HCT116 (cell line): ENCODE measurements around the gene BOC. TPM values are rescaled to one million over a fixed set of nuclear protein-coding genes. Genes with fewer than 3 reads are reported as not detected.

Experiments
- ATAC-seq: fragments of 200-7000 bp; cut with Tn5 transposase; 2 replicates; pipeline ENCODE4 v1.9.1; 2020; ENCODE audit warnings: mild to moderate bottlenecking, moderate library complexity
- BruUV-seq: library from RNA; stranded (reverse); fragments of 400-500 nt; replicated peaks from 2 replicates; lab custom pipeline; 2021; lab: Mats Ljungman, UMichigan
- CTCF ChIA-PET: fragments of 300-600 bp; sonication (Branson Sonifier 250); formaldehyde crosslinking; loops from one replicate; lab custom pipeline; 2021; ENCODE audit warnings: antibody characterized with exemption; lab: Charles Lee
- POLR2A ChIA-PET: fragments of 300-600, 350-600 bp; sonication (Branson Sonifier 250); formaldehyde crosslinking; loops from one replicate; lab custom pipeline; 2021; ENCODE audit warnings: antibody characterized with exemption; lab: Charles Lee
- RAD21 ChIA-PET, 2 experiments: fragments of 300-600 bp; sonication (Branson Sonifier 250); formaldehyde crosslinking; loops; one replicate each; lab custom pipeline; 2023; ENCODE audit warnings: low total read pairs in 2 of 2; ENCODE audit not compliant: uncharacterized antibody in 2 of 2, unreplicated experiment in 2 of 2, low non-redundant PET in 1 of 2; lab: Charles Lee
- DNase-seq: peaks from one replicate; pipeline ENCODE4 v3.0.0-alpha.2; 2010; ENCODE audit warnings: low read depth, low spot score
- H2AFZ ChIP-seq: fragments of 200-600 bp; shearing (Covaris generic), sonication (generic); 2 replicates; pipeline ENCODE4 v1.6.1; 2017; ENCODE audit warnings: low read depth, mixed run types, mixed read lengths, antibody characterized with exemption, low read length; ENCODE audit not compliant: poor library complexity, severe bottlenecking
- H3K27ac ChIP-seq: 2 replicates; pipeline ENCODE4 v1.5.1; 2012; ENCODE audit warnings: low read depth, low read length
- H3K27me3 ChIP-seq: fragments of 200-600 bp; sonication (generic); 2 replicates; pipeline ENCODE4 v1.6.1; 2016; ENCODE audit warnings: mixed run types, low read length, mixed read lengths; ENCODE audit not compliant: insufficient read depth
- H3K36me3 ChIP-seq, 2 experiments: fragments of 200-500 bp in 1 of 2; fragments of 200-600 bp in 1 of 2; sonication (Bioruptor generic) in 1 of 2; sonication (generic) in 1 of 2; 2 replicates each; pipeline versions ENCODE4 v1.5.1 to v1.6.1; 2014 to 2016; ENCODE audit warnings: low read length in 2 of 2, inconsistent platforms in 1 of 2, mixed read lengths in 1 of 2, mixed run types in 1 of 2; ENCODE audit not compliant: insufficient read depth in 2 of 2, control insufficient read depth in 1 of 2
- H3K4me1 ChIP-seq, 2 experiments: fragments of 200-600 bp in 1 of 2; sonication (generic) in 1 of 2; 2 replicates each; pipeline versions ENCODE4 v1.5.1 to v1.6.1; 2012 to 2017; ENCODE audit warnings: low read length in 2 of 2, inconsistent platforms in 1 of 2, mild to moderate bottlenecking in 1 of 2, mixed read lengths in 1 of 2, mixed run types in 1 of 2, moderate library complexity in 1 of 2; ENCODE audit not compliant: insufficient read depth in 2 of 2, control insufficient read depth in 1 of 2
- H3K4me2 ChIP-seq: fragments of 200-600 bp; sonication (generic); 2 replicates; pipeline ENCODE4 v1.6.1; 2017; ENCODE audit warnings: mixed run types, low read length, mixed read lengths
- H3K4me3 ChIP-seq, 2 experiments: fragments of 200-600 bp in 1 of 2; sonication (generic) in 1 of 2; replicated peaks in 1 of 2; 2 replicates each; pipeline ENCODE4 v1.5.1; 2011 to 2016; ENCODE audit warnings: low read length in 2 of 2, control low read depth in 1 of 2, low read depth in 1 of 2, mild to moderate bottlenecking in 1 of 2, mixed read lengths in 1 of 2, mixed run types in 1 of 2
- H3K79me2 ChIP-seq: fragments of 200-600 bp; sonication (generic); 2 replicates; pipeline ENCODE4 v1.6.1; 2017; ENCODE audit warnings: mild to moderate bottlenecking, mixed run types, low read length, moderate library complexity, mixed read lengths; ENCODE audit not compliant: insufficient read depth
- H3K9ac ChIP-seq: fragments of 200-600 bp; sonication (generic); 2 replicates; pipeline ENCODE4 v1.6.1; 2016; ENCODE audit warnings: low read length, mixed read lengths
- H3K9me2 ChIP-seq: fragments of 200-600 bp; sonication (generic), shearing (Covaris generic); 2 replicates; pipeline ENCODE4 v1.6.1; 2017; ENCODE audit warnings: mixed run types, mild to moderate bottlenecking, moderate library complexity; ENCODE audit not compliant: insufficient read depth
- H3K9me3 ChIP-seq, 2 experiments: fragments of 200-500 bp in 1 of 2; fragments of 200-600 bp in 1 of 2; sonication (Bioruptor generic) in 1 of 2; sonication (generic) in 1 of 2; 2 replicates each; pipeline ENCODE4 v1.6.1; 2014 to 2017; ENCODE audit warnings: low read length in 2 of 2, mixed read lengths in 2 of 2, inconsistent platforms in 1 of 2, low read depth in 1 of 2, mild to moderate bottlenecking in 1 of 2, mixed run types in 1 of 2, moderate library complexity in 1 of 2; ENCODE audit not compliant: control insufficient read depth in 1 of 2, insufficient read depth in 1 of 2
- H4K20me1 ChIP-seq: fragments of 200-600 bp; sonication (generic), shearing (Covaris generic); 2 replicates; pipeline ENCODE4 v1.6.1; 2017; ENCODE audit warnings: mixed run types, mild to moderate bottlenecking, moderate library complexity; ENCODE audit not compliant: insufficient read depth
- CBX3 ChIP-seq: IDR thresholded peaks from 2 replicates; pipeline ENCODE4 v1.6.1; 2012; ENCODE audit warnings: low read depth
- CEBPB ChIP-seq: IDR thresholded peaks from 2 replicates; pipeline ENCODE4 v1.6.1; 2012; ENCODE audit warnings: low read depth
- CTCF ChIP-seq, 3 experiments: fragments of 200-600 bp in 1 of 3; sonication (generic) in 1 of 3; IDR thresholded peaks in 2 of 3; conservative IDR thresholded peaks in 1 of 3; 2 replicates each; pipeline ENCODE4 v1.5.1; 2012 to 2017; ENCODE audit warnings: low read depth in 2 of 3, low read length in 2 of 3, antibody characterized with exemption in 1 of 3, borderline replicate concordance in 1 of 3, control low read depth in 1 of 3, mild to moderate bottlenecking in 1 of 3, mixed read lengths in 1 of 3, mixed run types in 1 of 3, moderate library complexity in 1 of 3; ENCODE audit not compliant: insufficient read depth in 1 of 3
- EGR1 ChIP-seq: IDR thresholded peaks from 2 replicates; pipeline ENCODE4 v1.6.1; 2012; ENCODE audit warnings: low read depth
- ELF1 ChIP-seq: IDR thresholded peaks from 2 replicates; pipeline ENCODE4 v1.6.1; 2012; ENCODE audit warnings: low read depth, borderline replicate concordance
- EZH2 ChIP-seq: fragments of 200-600 bp; sonication (generic); IDR thresholded peaks from 2 replicates; pipeline ENCODE4 v1.6.1; 2017; ENCODE audit warnings: antibody characterized with exemption, mixed run types
- JUND ChIP-seq: IDR thresholded peaks from 2 replicates; pipeline ENCODE4 v1.6.1; 2012
- MAX ChIP-seq: IDR thresholded peaks from 2 replicates; pipeline ENCODE4 v1.6.1; 2012
- POLR2A ChIP-seq: IDR thresholded peaks from 2 replicates; pipeline ENCODE4 v1.7.0; 2011; ENCODE audit warnings: borderline replicate concordance; ENCODE audit not compliant: insufficient read depth, insufficient read length; ENCODE audit errors: extremely low read depth
- POLR2AphosphoS5 ChIP-seq: IDR thresholded peaks from 2 replicates; pipeline ENCODE4 v1.6.1; 2011; ENCODE audit warnings: mild to moderate bottlenecking, low read depth, low read length, moderate library complexity
- RAD21 ChIP-seq: IDR thresholded peaks from 2 replicates; pipeline ENCODE4 v1.6.1; 2012; ENCODE audit warnings: low read depth, mild to moderate bottlenecking
- SRF ChIP-seq: IDR thresholded peaks from 2 replicates; pipeline ENCODE4 v1.6.1; 2012; ENCODE audit warnings: low read depth
- YY1 ChIP-seq: IDR thresholded peaks from 2 replicates; pipeline ENCODE4 v1.6.1; 2011; ENCODE audit warnings: low read length, low read depth, moderate library complexity, mild to moderate bottlenecking; ENCODE audit not compliant: insufficient replicate concordance; ENCODE audit errors: extremely low read depth
- ZFX ChIP-seq: fragments of 450-650 bp; IDR thresholded peaks from 2 replicates; pipeline ENCODE4 v1.6.1; 2017
- ZNF274 ChIP-seq: fragments of 200-500 bp; sonication (Bioruptor generic); IDR thresholded peaks from 2 replicates; pipeline ENCODE4 v1.6.1; 2014; ENCODE audit warnings: mild to moderate bottlenecking, low read depth, low read length, inconsistent platforms
- intact Hi-C: fragments of 100-400 bp; cut with micrococcal nuclease; formaldehyde crosslinking; loops from 2 replicates; pipeline ENCODE4 v1.10.0; 2022
- total RNA-seq: library from RNA; stranded (reverse); gene quantifications from one replicate; pipeline ENCODE4 v1.2.1, GENCODE V29; 2021; ENCODE audit not compliant: unreplicated experiment
- TF ChIP-seq, protein P1 (sequence below): IDR thresholded peaks from 2 replicates; pipeline ENCODE4 v1.6.1; 2012
- TF ChIP-seq, protein P2 (sequence below): IDR thresholded peaks from 2 replicates; pipeline ENCODE4 v1.6.1; 2011; ENCODE audit warnings: mild to moderate bottlenecking, low read length, moderate library complexity; ENCODE audit not compliant: insufficient replicate concordance; ENCODE audit errors: extremely low read depth

BOC gene
- total RNA-seq, 1 experiment from 2014 or later: 3.3 TPM

- TF ChIP-seq POLR2AphosphoS5 (no peak), CTCF (IDR thresholded peaks at IDR 0.05 in 2 of 3, conservative IDR thresholded peaks at IDR 0.05 in 1 of 3; ENCODE audit: borderline replicate concordance in 1 of 3, insufficient read depth in 1 of 3, low read depth in 2 of 3, low read length in 2 of 3) (no peak), ZFX (no peak), POLR2A (no peak), SRF (no peak), ELF1 (no peak), CEBPB (no peak), MAX (no peak), EZH2 (no peak), RAD21 (no peak), CBX3 (no peak), JUND (no peak), ZNF274 (no peak)
These were observed 21.0 kb downstream of the BOC start (continued) for GRCh38 chr3:113232342-113232741.

DNA sequence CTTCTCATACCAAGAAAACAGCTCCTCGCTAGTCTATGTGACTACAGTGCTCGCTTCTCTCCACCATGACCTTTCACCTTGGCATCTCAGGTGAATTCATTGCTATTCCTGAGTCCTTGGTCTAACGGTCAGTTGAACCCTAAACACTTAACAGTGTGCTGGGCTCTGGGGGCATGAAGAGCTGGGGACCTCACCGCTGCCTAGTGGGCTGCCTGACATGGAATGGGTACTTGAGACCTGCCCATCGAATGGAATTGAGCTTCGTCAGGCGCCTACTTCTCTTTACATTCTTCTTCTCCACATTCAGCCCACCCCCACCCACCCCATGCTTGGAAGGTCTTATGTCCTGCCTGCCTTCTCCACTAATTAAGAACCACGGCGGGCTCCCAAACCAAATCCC lies 22.1 kb downstream of the BOC start:
- ChIA-PET CTCF (no interaction called here), POLR2A (no interaction called here), RAD21 (no interaction called here)
- no peak for ATAC-seq
- H3K27me3 ChIP-seq: no peaks in the 10 kb centered on the region
- peaks cover 10 to 16% of the 10 kb centered on the region in 2 experiments for H3K4me1 ChIP-seq
- DNase-seq: no peak
- no peak overlapping the region for H3K4me3 ChIP-seq
- H3K27ac ChIP-seq: no peak overlapping the region
- H3K9me2 ChIP-seq: no peaks in the 10 kb centered on the region
- H3K79me2 ChIP-seq: no peaks in the 10 kb centered on the region
- no peak overlapping the region for H2AFZ ChIP-seq
- H3K9me3 ChIP-seq: no peaks in the 10 kb centered on the region
- no peak overlapping the region for H3K4me2 ChIP-seq
- no peaks in the 10 kb centered on the region for H4K20me1 ChIP-seq
- no TSS peak for BruUV-seq
- intact Hi-C loops: no loop called here
- TF ChIP-seq ZNF274: no peak
- TF ChIP-seq, protein P1, sequence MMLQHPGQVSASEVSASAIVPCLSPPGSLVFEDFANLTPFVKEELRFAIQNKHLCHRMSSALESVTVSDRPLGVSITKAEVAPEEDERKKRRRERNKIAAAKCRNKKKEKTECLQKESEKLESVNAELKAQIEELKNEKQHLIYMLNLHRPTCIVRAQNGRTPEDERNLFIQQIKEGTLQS: no peak
- no peak for TF ChIP-seq EZH2
- TF ChIP-seq, protein P2, sequence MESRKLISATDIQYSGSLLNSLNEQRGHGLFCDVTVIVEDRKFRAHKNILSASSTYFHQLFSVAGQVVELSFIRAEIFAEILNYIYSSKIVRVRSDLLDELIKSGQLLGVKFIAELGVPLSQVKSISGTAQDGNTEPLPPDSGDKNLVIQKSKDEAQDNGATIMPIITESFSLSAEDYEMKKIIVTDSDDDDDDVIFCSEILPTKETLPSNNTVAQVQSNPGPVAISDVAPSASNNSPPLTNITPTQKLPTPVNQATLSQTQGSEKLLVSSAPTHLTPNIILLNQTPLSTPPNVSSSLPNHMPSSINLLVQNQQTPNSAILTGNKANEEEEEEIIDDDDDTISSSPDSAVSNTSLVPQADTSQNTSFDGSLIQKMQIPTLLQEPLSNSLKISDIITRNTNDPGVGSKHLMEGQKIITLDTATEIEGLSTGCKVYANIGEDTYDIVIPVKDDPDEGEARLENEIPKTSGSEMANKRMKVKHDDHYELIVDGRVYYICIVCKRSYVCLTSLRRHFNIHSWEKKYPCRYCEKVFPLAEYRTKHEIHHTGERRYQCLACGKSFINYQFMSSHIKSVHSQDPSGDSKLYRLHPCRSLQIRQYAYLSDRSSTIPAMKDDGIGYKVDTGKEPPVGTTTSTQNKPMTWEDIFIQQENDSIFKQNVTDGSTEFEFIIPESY: no peak
- no peak for TF ChIP-seq EGR1
- TF ChIP-seq RAD21: no peak
- no peak for TF ChIP-seq YY1
- H3K36me3 ChIP-seq: no peaks in the 10 kb centered on the region
- H3K9ac ChIP-seq: no peak overlapping the region
